HCT116 (cell line): ENCODE measurements around the gene MRTFB.

Experiments
- TF ChIP-seq, protein P1 (sequence below): IDR thresholded peaks from 2 replicates; pipeline ENCODE4 v1.6.1; 2012
- TF ChIP-seq, protein P2 (sequence below), 3 experiments: fragments of 200-600 bp in 1 of 3; sonication (generic) in 1 of 3; IDR thresholded peaks in 2 of 3; conservative IDR thresholded peaks in 1 of 3; 2 replicates each; pipeline ENCODE4 v1.5.1; 2012 to 2017; ENCODE audit warnings: low read depth in 2 of 3, low read length in 2 of 3, antibody characterized with exemption in 1 of 3, borderline replicate concordance in 1 of 3, control low read depth in 1 of 3, mild to moderate bottlenecking in 1 of 3, mixed read lengths in 1 of 3, mixed run types in 1 of 3, moderate library complexity in 1 of 3; ENCODE audit not compliant: insufficient read depth in 1 of 3

DNA sequence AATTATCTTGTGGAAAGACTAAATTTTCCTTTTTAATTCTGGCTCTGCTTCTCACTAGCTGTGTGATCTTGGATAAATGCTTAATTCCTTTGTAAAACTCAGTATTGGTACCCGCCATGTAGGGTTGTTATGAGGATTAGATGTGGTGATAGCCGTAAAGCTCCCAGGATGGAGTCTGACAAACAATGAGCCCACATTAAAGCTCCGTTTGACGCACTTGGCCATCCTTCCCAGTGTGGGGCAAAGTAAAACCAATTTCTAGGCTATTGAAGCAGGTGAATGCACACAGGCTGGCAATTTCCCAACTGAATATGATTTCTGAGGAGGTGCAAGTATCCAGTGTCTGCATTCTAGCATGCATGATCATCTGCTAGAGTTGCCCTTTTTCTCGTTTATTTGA, 123.6 kb downstream of the MRTFB start:
- TF ChIP-seq, protein P1, sequence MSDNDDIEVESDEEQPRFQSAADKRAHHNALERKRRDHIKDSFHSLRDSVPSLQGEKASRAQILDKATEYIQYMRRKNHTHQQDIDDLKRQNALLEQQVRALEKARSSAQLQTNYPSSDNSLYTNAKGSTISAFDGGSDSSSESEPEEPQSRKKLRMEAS, result no peak
- TF ChIP-seq, protein P2, sequence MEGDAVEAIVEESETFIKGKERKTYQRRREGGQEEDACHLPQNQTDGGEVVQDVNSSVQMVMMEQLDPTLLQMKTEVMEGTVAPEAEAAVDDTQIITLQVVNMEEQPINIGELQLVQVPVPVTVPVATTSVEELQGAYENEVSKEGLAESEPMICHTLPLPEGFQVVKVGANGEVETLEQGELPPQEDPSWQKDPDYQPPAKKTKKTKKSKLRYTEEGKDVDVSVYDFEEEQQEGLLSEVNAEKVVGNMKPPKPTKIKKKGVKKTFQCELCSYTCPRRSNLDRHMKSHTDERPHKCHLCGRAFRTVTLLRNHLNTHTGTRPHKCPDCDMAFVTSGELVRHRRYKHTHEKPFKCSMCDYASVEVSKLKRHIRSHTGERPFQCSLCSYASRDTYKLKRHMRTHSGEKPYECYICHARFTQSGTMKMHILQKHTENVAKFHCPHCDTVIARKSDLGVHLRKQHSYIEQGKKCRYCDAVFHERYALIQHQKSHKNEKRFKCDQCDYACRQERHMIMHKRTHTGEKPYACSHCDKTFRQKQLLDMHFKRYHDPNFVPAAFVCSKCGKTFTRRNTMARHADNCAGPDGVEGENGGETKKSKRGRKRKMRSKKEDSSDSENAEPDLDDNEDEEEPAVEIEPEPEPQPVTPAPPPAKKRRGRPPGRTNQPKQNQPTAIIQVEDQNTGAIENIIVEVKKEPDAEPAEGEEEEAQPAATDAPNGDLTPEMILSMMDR (IDR thresholded peaks at IDR 0.05 in 2 of 3, conservative IDR thresholded peaks at IDR 0.05 in 1 of 3; ENCODE audit: borderline replicate concordance in 1 of 3, insufficient read depth in 1 of 3, low read depth in 2 of 3, low read length in 2 of 3), result no peak
